Astrocyte (in vitro differentiated cells and primary cell): Measurements from ENCODE around the gene HNRNPD. TPM values are rescaled to one million over a fixed set of nuclear protein-coding genes. Genes with fewer than 3 reads are reported as not detected.
"Not testable (repeated sequence)": the region's sequence is repeated elsewhere in the genome, so short reads cannot be mapped to it uniquely, and the experiment has no call there.

Experiments
- DNase-seq: peaks from one replicate; pipeline ENCODE4 v3.0.0-alpha.2; 2010; ENCODE audit warnings: low read depth
- FAIRE-seq: peaks from 2 replicates; lab custom pipeline; 2011; peaks lifted over from hg19 to GRCh38; lab: Jason Lieb, UNC
- H2AFZ ChIP-seq: 2 replicates; pipeline ENCODE4 v1.6.0; 2012; ENCODE audit warnings: low read depth, low read length, inconsistent platforms
- H3K27ac ChIP-seq: 2 replicates; pipeline ENCODE4 v1.5.1; 2011; ENCODE audit warnings: low read depth, low read length, inconsistent platforms
- H3K27me3 ChIP-seq: 2 replicates; pipeline ENCODE4 v1.6.0; 2011; ENCODE audit warnings: low read length, inconsistent platforms; ENCODE audit not compliant: insufficient read depth
- H3K36me3 ChIP-seq: 2 replicates; pipeline ENCODE4 v1.5.1; 2011; ENCODE audit warnings: low read length, inconsistent platforms; ENCODE audit not compliant: insufficient read depth
- H3K4me1 ChIP-seq: 2 replicates; pipeline ENCODE4 v1.5.1; 2011; ENCODE audit warnings: low read length, inconsistent platforms; ENCODE audit not compliant: insufficient read depth
- H3K4me2 ChIP-seq: 2 replicates; pipeline ENCODE4 v1.6.0; 2012; ENCODE audit warnings: low read length, inconsistent platforms
- H3K4me3 ChIP-seq: 2 replicates; pipeline ENCODE4 v1.5.1; 2011; ENCODE audit warnings: low read depth, mild to moderate bottlenecking, low read length, inconsistent platforms; ENCODE audit not compliant: insufficient read depth
- H3K79me2 ChIP-seq: 2 replicates; pipeline ENCODE4 v1.6.0; 2012; ENCODE audit warnings: mild to moderate bottlenecking, low read length, inconsistent platforms; ENCODE audit not compliant: insufficient read depth
- H3K9ac ChIP-seq: 2 replicates; pipeline ENCODE4 v1.6.0; 2012; ENCODE audit warnings: mild to moderate bottlenecking, low read length, inconsistent platforms
- H3K9me3 ChIP-seq: 2 replicates; pipeline ENCODE4 v1.5.1; 2012; ENCODE audit warnings: low read depth, mild to moderate bottlenecking, low read length, inconsistent platforms; ENCODE audit not compliant: insufficient read depth
- H4K20me1 ChIP-seq: 2 replicates; pipeline ENCODE4 v1.6.0; 2012; ENCODE audit warnings: low read length, inconsistent platforms; ENCODE audit not compliant: insufficient read depth
- H3K27ac Mint-ChIP-seq: one replicate; pipeline ENCODE4 v1.8.0; 2021; ENCODE audit warnings: mild to moderate bottlenecking, mixed read lengths; ENCODE audit not compliant: unreplicated experiment
- H3K27me3 Mint-ChIP-seq: one replicate; pipeline ENCODE4 v1.8.0; 2021; ENCODE audit warnings: low read depth, mixed read lengths; ENCODE audit not compliant: unreplicated experiment
- H3K36me3 Mint-ChIP-seq: one replicate; pipeline ENCODE4 v1.8.0; 2021; ENCODE audit warnings: low read depth, mixed read lengths; ENCODE audit not compliant: unreplicated experiment
- H3K4me1 Mint-ChIP-seq: one replicate; pipeline ENCODE4 v1.8.0; 2021; ENCODE audit warnings: low read depth, mixed read lengths; ENCODE audit not compliant: unreplicated experiment
- H3K4me3 Mint-ChIP-seq: one replicate; pipeline ENCODE4 v1.8.0; 2021; ENCODE audit warnings: mild to moderate bottlenecking, moderate library complexity, mixed read lengths; ENCODE audit not compliant: unreplicated experiment
- H3K9me3 Mint-ChIP-seq: one replicate; pipeline ENCODE4 v1.8.0; 2021; ENCODE audit warnings: mild to moderate bottlenecking, mixed read lengths; ENCODE audit not compliant: unreplicated experiment
- CTCF ChIP-seq: IDR thresholded peaks from 2 replicates; pipeline ENCODE4 v1.5.1; 2011; ENCODE audit warnings: low read depth, mild to moderate bottlenecking, inconsistent platforms, low read length, moderate library complexity; ENCODE audit not compliant: insufficient read depth
- EZH2 ChIP-seq: IDR thresholded peaks from 2 replicates; pipeline ENCODE4 v1.6.1; 2012; ENCODE audit warnings: mild to moderate bottlenecking, low read length, inconsistent platforms; ENCODE audit not compliant: insufficient read depth
- total RNA-seq: library from RNA; stranded (reverse); gene quantifications from 2 replicates; pipeline ENCODE4 v1.2.1, GENCODE V29; 2021

The HNRNPD gene
- total RNA-seq, 1 donor from 2014 or later = 162 TPM

- Histone ChIP-seq H4K20me1 (no peaks in the 10 kb centered on the region), H3K27ac (no peak overlapping the region), H2AFZ (no peak overlapping the region), H3K36me3 (no peaks in the 10 kb centered on the region), H3K4me2 (no peak overlapping the region), H3K4me1 (no peaks in the 10 kb centered on the region), H3K9ac (no peak overlapping the region), H3K4me3 (no peak overlapping the region), H3K9me3 (no peaks in the 10 kb centered on the region), H3K79me2 (no peaks in the 10 kb centered on the region), H3K27me3 (no peaks in the 10 kb centered on the region)
- no peak for TF ChIP-seq EZH2
- TF ChIP-seq CTCF = no peak
- no peaks in the 10 kb centered on the region for H3K27me3 Mint-ChIP-seq
- no peak overlapping the region for H3K4me3 Mint-ChIP-seq
- H3K9me3 Mint-ChIP-seq = peaks cover 5% of the 10 kb centered on the region
- no peaks in the 10 kb centered on the region for H3K36me3 Mint-ChIP-seq
- H3K27ac Mint-ChIP-seq = no peak overlapping the region
- H3K4me1 Mint-ChIP-seq = no peaks in the 10 kb centered on the region
- FAIRE-seq (no peak), DNase-seq (no peak)
These were observed 53.4 kb downstream of the HNRNPD start for GRCh38 chr4:82320351-82320750.

- H3K4me3 Mint-ChIP-seq, H3K79me2 ChIP-seq, H3K4me1 ChIP-seq, H3K4me1 Mint-ChIP-seq, H3K36me3 ChIP-seq, H3K27ac Mint-ChIP-seq, H3K9me3 ChIP-seq, H3K4me2 ChIP-seq, H4K20me1 ChIP-seq, H3K36me3 Mint-ChIP-seq, H3K27me3 ChIP-seq, H3K9ac ChIP-seq, H3K4me3 ChIP-seq, H3K27me3 Mint-ChIP-seq, H3K27ac ChIP-seq, DNase-seq, FAIRE-seq, H2AFZ ChIP-seq: not testable (repeated sequence)
- peaks cover 12% of the 10 kb centered on the region for H3K9me3 Mint-ChIP-seq
These were observed 70.7 kb downstream of the HNRNPD start for GRCh38 chr4:82303063-82303462.

Other genes starting within 250 kb of the HNRNPD start
- gene HNRNPDL, start 56.5 kb upstream of the HNRNPD start, total RNA-seq = 205 and 220 TPM in 2 replicates
- gene ENOPH1, start 56.6 kb upstream of the HNRNPD start, total RNA-seq = 32.0 and 32.6 TPM in 2 replicates
- gene TMEM150C, start 188.0 kb upstream of the HNRNPD start, total RNA-seq = 0.50 and 0.95 TPM in 2 replicates